CD4-positive, CD25-positive, alpha-beta regulatory T cell (primary cell): ENCODE data around the gene MORC2. TPM values are rescaled to one million over a fixed set of nuclear protein-coding genes. Genes with fewer than 3 reads are reported as not detected.

Experiments
- ATAC-seq, 2 donors: fragments of 150-1000 bp; cut with Tn5 transposase; one replicate each; pipeline ENCODE4 v1.10.0; 2021; ENCODE audit warnings: low read depth in 2 of 2, moderate number of reproducible peaks in 2 of 2, moderate library complexity in 1 of 2
- DNase-seq, 3 donors: peaks; one replicate each; pipeline versions ENCODE4 v3.0.0 to v3.0.0-alpha.2; 2012 to 2022; ENCODE audit warnings: mixed read lengths in 1 of 3
- H3K27ac ChIP-seq: one replicate; pipeline ENCODE4 v1.7.0; 2013; ENCODE audit warnings: mild to moderate bottlenecking, low read length; ENCODE audit not compliant: insufficient read depth, poor library complexity, severe bottlenecking
- H3K27me3 ChIP-seq: one replicate; pipeline ENCODE4 v1.7.0; 2013; ENCODE audit warnings: low read length; ENCODE audit not compliant: control insufficient read depth, insufficient read depth
- H3K36me3 ChIP-seq: one replicate; pipeline ENCODE4 v1.7.0; 2013; ENCODE audit warnings: mild to moderate bottlenecking, low read length, moderate library complexity; ENCODE audit not compliant: control insufficient read depth, insufficient read depth
- H3K4me1 ChIP-seq: 2 replicates; pipeline ENCODE4 v1.7.0; 2013; ENCODE audit warnings: mild to moderate bottlenecking, low read length; ENCODE audit not compliant: insufficient read depth, control insufficient read depth, poor library complexity, severe bottlenecking
- H3K4me3 ChIP-seq: one replicate; pipeline ENCODE4 v1.7.0; 2013; ENCODE audit warnings: low read depth, mild to moderate bottlenecking, low read length, moderate library complexity
- H3K9me3 ChIP-seq, 2 experiments: 1 replicate in 1 of 2; 2 replicates in 1 of 2; pipeline ENCODE4 v1.7.0; 2013; ENCODE audit warnings: low read length in 2 of 2, mild to moderate bottlenecking in 1 of 2, moderate library complexity in 1 of 2; ENCODE audit not compliant: control insufficient read depth in 2 of 2
- H3K27ac Mint-ChIP-seq, 3 donors: one replicate each; pipeline ENCODE4 v1.8.0; 2020 to 2022; ENCODE audit warnings: mild to moderate bottlenecking in 3 of 3, mixed read lengths in 3 of 3, moderate library complexity in 2 of 3
- H3K27me3 Mint-ChIP-seq: one replicate; pipeline ENCODE4 v1.8.0; 2022; ENCODE audit warnings: mild to moderate bottlenecking, mixed read lengths
- H3K36me3 Mint-ChIP-seq: one replicate; pipeline ENCODE4 v1.8.0; 2020; ENCODE audit warnings: mixed read lengths
- H3K4me1 Mint-ChIP-seq, 4 donors: one replicate each; pipeline ENCODE4 v1.8.0; 2020 to 2022; ENCODE audit warnings: mixed read lengths in 4 of 4, mild to moderate bottlenecking in 1 of 4
- H3K4me3 Mint-ChIP-seq, 4 donors: one replicate each; pipeline ENCODE4 v1.8.0; 2020 to 2022; ENCODE audit warnings: mild to moderate bottlenecking in 4 of 4, mixed read lengths in 4 of 4, moderate library complexity in 3 of 4
- H3K9me3 Mint-ChIP-seq, 7 donors: one replicate each; pipeline ENCODE4 v1.8.0; 2020 to 2022; ENCODE audit warnings: mixed read lengths in 7 of 7, mild to moderate bottlenecking in 3 of 7, moderate library complexity in 2 of 7
- polyA plus RNA-seq, 4 donors: library from polyadenylated mRNA; unstranded; fragments of 300-500 nt; fragmentation: Illumina TruSeq; gene quantifications; one replicate each; pipeline ENCODE4 v1.2.3, GENCODE V29; 2021
- total RNA-seq: library from RNA; stranded (reverse); gene quantifications from one replicate; pipeline ENCODE4 v1.2.3, GENCODE V29; 2022

MORC2 gene
- total and polyA plus RNA-seq, 5 donors from 2014 or later = 7.6 to 39.0 (median 16.4) TPM

DNA sequence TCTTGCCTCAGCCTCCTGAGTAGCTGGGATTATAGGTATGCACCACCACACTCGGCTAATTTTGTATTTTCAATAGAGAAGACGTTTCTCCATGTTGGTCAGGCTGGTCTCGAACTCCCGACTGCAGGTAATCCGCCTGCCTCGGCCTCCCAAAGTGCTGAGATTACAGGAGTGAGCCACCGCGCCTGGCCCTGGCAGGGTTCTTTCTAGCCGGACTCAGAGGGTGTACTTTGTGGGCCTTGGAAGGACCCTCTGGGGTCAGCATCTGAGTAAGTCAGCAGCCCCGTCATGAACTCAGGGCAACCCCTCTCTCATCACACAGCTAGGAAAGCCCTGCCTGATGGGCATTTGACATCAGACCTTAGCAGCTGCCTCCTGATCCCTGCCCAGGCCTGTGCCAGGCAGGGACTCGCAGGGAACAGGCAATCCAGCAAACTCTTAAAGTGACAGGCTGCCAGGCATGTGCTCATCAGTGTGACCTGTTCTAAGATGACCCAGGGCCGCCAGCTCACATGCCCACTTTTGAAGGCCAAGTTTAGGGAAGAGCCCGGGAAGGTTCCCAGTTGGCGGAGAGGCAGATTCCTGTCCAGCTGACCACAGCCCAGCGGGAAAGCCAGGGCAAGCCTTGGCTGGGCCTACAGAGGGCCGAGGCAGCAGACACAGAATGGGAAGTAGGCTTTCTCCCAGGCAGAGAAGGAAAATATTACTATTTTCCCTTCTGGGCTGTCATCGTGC, 92.9 kb downstream of the MORC2 start:
- Mint-ChIP-seq H3K4me3 (no peak overlapping the region), H3K9me3 (no peaks in the 10 kb centered on the region), H3K27me3 (no peaks in the 10 kb centered on the region), H3K4me1 (no peaks in the 10 kb centered on the region), H3K36me3 (no peaks in the 10 kb centered on the region), H3K27ac (peak overlapping the region in 1 of 3 donors; percentile 46)
- no peaks in the 10 kb centered on the region for H3K36me3 ChIP-seq
- ATAC-seq = no peak
- no peak overlapping the region for H3K27ac ChIP-seq
- H3K4me1 ChIP-seq = no peaks in the 10 kb centered on the region
- DNase-seq = no peak
- no peak overlapping the region for H3K4me3 ChIP-seq
- no peaks in the 10 kb centered on the region for H3K27me3 ChIP-seq
- H3K9me3 ChIP-seq = no peaks in the 10 kb centered on the region

Other genes with a start within 250 kb of the MORC2 start
- 90.9 TPM for gene TUG1, start 491 bp upstream of the MORC2 start, total RNA-seq
- 10 to 100 TPM; 18.2 to 24.9 (median 20.7) TPM for gene TUG1, start 491 bp upstream of the MORC2 start, polyA plus RNA-seq
- 6.5 TPM for gene SMTN, start 112.5 kb upstream of the MORC2 start, total RNA-seq
- under 1 TPM in 3 of 4 donors, not detected in 1; 0.33 to 0.78 (median 0.47) TPM for gene SMTN, start 112.5 kb upstream of the MORC2 start, polyA plus RNA-seq
- 30.6 TPM for gene SELENOM, start 138.8 kb upstream of the MORC2 start, total RNA-seq
- 100 to 1,000 TPM; 113 to 142 (median 133) TPM for gene SELENOM, start 138.8 kb upstream of the MORC2 start, polyA plus RNA-seq
- not detected for gene INPP5J, start 154.2 kb upstream of the MORC2 start, total RNA-seq
- gene INPP5J, start 154.2 kb upstream of the MORC2 start, polyA plus RNA-seq = under 1 TPM in 1 of 4 donors, not detected in 3; 0.47 TPM
- not detected for gene PLA2G3, start 171.7 kb upstream of the MORC2 start, total RNA-seq
- gene PLA2G3, start 171.7 kb upstream of the MORC2 start, polyA plus RNA-seq = not detected
- gene RNF185, start 191.4 kb upstream of the MORC2 start, total RNA-seq = 13.8 TPM
- gene RNF185, start 191.4 kb upstream of the MORC2 start, polyA plus RNA-seq = 10 to 100 TPM; 23.6 to 34.7 (median 30.4) TPM
- 42.4 TPM for gene LIMK2, start 243.5 kb upstream of the MORC2 start, total RNA-seq
- gene LIMK2, start 243.5 kb upstream of the MORC2 start, polyA plus RNA-seq = 10 to 100 TPM; 22.4 to 33.2 (median 24.9) TPM